Lower leg skin (tissue), 4 donors: ENCODE data around the gene RPS6KL1. TPM values are rescaled to one million over a fixed set of nuclear protein-coding genes. Genes with fewer than 3 reads are reported as not detected.

Experiments
- DNase-seq, 2 donors: peaks; one replicate each; pipeline ENCODE4 v3.0.0-alpha.2; 2019; ENCODE audit warnings: low spot score in 2 of 2
- H3K4me3 ChIP-seq: fragments of 200-600 bp; sonication (generic); 2 replicates; pipeline ENCODE4 v1.5.1; 2017; ENCODE audit warnings: mild to moderate bottlenecking, low read depth; ENCODE audit not compliant: poor library complexity, severe bottlenecking
- CTCF ChIP-seq, 3 donors: fragments of 450-650 bp; IDR thresholded peaks; one replicate each; pipeline ENCODE4 v1.5.1; 2016; ENCODE audit warnings: antibody characterized with exemption in 3 of 3, mild to moderate bottlenecking in 3 of 3, moderate library complexity in 2 of 3
- POLR2A ChIP-seq, 2 donors: fragments of 450-650 bp; IDR thresholded peaks; one replicate each; pipeline ENCODE4 v1.6.1; 2016 to 2017; ENCODE audit warnings: antibody characterized with exemption in 2 of 2, mild to moderate bottlenecking in 1 of 2, moderate library complexity in 1 of 2
- WGBS, 2 donors: methylation state at CpG; one replicate each; pipeline ENCODE4 v1.1.5; 2018; 5-methylcytosine and 5-hydroxymethylcytosine counted together
- intact Hi-C: fragments of 100-400 bp; cut with DNase I; formaldehyde crosslinking; loops from one replicate; pipeline ENCODE4 v1.15.0; 2023; ENCODE audit warnings: low total_unique reads
- total RNA-seq, 4 donors: library from RNA; depleted of rRNA; stranded (reverse); fragments of >200 nt; gene quantifications; one replicate each; pipeline ENCODE4 v1.1.0, GENCODE V29; 2016

The RPS6KL1 gene
- total RNA-seq, 4 donors from 2014 or later, result 0.38 to 3.7 (median 2.1) TPM

- H3K4me3 ChIP-seq, result no peak overlapping the region
- intact Hi-C loops, result no loop called here
- no peak for DNase-seq
- TF ChIP-seq CTCF (IDR thresholded peaks at IDR 0.05) (no peak), POLR2A (IDR thresholded peaks at IDR 0.05) (no peak)
- 86% methylated on average over 18 of the region's 18 CpGs for WGBS, 2 donors
These were observed 18.0 kb upstream of the RPS6KL1 start for GRCh38 chr14:74940956-74941565.

GRCh38 chr14:74938531-74939495 is 15.8 kb upstream of the RPS6KL1 start:
- TF ChIP-seq POLR2A (IDR thresholded peaks at IDR 0.05), result no peak
- no peak for TF ChIP-seq CTCF (IDR thresholded peaks at IDR 0.05)
- H3K4me3 ChIP-seq, result no peak overlapping the region
- WGBS, 2 donors, result 92 to 94% methylated on average over 10 of the region's 10 CpGs
- intact Hi-C loops, result no loop called here
- no peak for DNase-seq

- TF ChIP-seq POLR2A (IDR thresholded peaks at IDR 0.05) (no peak), CTCF (IDR thresholded peaks at IDR 0.05) (no peak)
- WGBS, 2 donors, result 84 to 93% methylated on average over 2 of the region's 2 CpGs
- intact Hi-C loops, result no loop called here
- no peak for DNase-seq
- no peak overlapping the region for H3K4me3 ChIP-seq
These were observed 14.1 kb upstream of the RPS6KL1 start for GRCh38 chr14:74937171-74937570.

- 91 to 95% methylated on average over 8 of the region's 8 CpGs for WGBS, 2 donors
- TF ChIP-seq POLR2A (IDR thresholded peaks at IDR 0.05) (no peak), CTCF (IDR thresholded peaks at IDR 0.05) (no peak)
- no peak for DNase-seq
- H3K4me3 ChIP-seq, result no peak overlapping the region
- intact Hi-C loops, result no loop called here
These were observed 13.7 kb upstream of the RPS6KL1 start for GRCh38 chr14:74936731-74937130.

GRCh38 chr14:74936151-74936550 is 13.1 kb upstream of the RPS6KL1 start:
- intact Hi-C loops, result no loop called here
- WGBS, 2 donors, result 92 to 97% methylated on average over 11 of the region's 11 CpGs

More at GRCh38 chr14:74936151-74936550, 13.1 kb upstream of the RPS6KL1 start:
- no peak for TF ChIP-seq POLR2A (IDR thresholded peaks at IDR 0.05)
- TF ChIP-seq CTCF (IDR thresholded peaks at IDR 0.05), result no peak
- no peak overlapping the region for H3K4me3 ChIP-seq
- DNase-seq, result no peak
